Subcutaneous abdominal adipose tissue (tissue), 5 donors: ENCODE data around the gene CHID1.

ENCODE experiments used
- H3K27ac ChIP-seq: one replicate; pipeline ENCODE4 v1.7.0; 2013; ENCODE audit warnings: low read depth, mild to moderate bottlenecking, inconsistent platforms, low read length, moderate library complexity
- H3K27me3 ChIP-seq, 5 donors: one replicate each; pipeline ENCODE4 v1.7.0; 2013; ENCODE audit warnings: low read length in 5 of 5, inconsistent platforms in 1 of 5; ENCODE audit not compliant: control insufficient read depth in 5 of 5, insufficient read depth in 4 of 5
- H3K36me3 ChIP-seq, 5 donors: one replicate each; pipeline ENCODE4 v1.7.0; 2013; ENCODE audit warnings: low read length in 5 of 5; ENCODE audit not compliant: control insufficient read depth in 5 of 5, insufficient read depth in 5 of 5
- H3K4me1 ChIP-seq, 5 donors: one replicate each; pipeline ENCODE4 v1.7.0; 2013; ENCODE audit warnings: low read length in 5 of 5, mild to moderate bottlenecking in 3 of 5, moderate library complexity in 1 of 5; ENCODE audit not compliant: control insufficient read depth in 5 of 5, insufficient read depth in 5 of 5
- H3K4me3 ChIP-seq, 5 donors: one replicate each; pipeline ENCODE4 v1.7.0; 2013; ENCODE audit warnings: low read length in 5 of 5, low read depth in 1 of 5
- H3K9ac ChIP-seq, 5 donors: one replicate each; pipeline ENCODE4 v1.7.0; 2013; ENCODE audit warnings: low read length in 5 of 5, mild to moderate bottlenecking in 4 of 5, moderate library complexity in 3 of 5
- H3K9me3 ChIP-seq, 5 donors: one replicate each; pipeline ENCODE4 v1.7.0; 2013; ENCODE audit warnings: low read length in 5 of 5; ENCODE audit not compliant: control insufficient read depth in 5 of 5
- donor health status: healthy.
- donor health status: healthy.
- donor health status: healthy.
- donor health status: healthy.
- donor health status: healthy.

The CHID1 gene

GRCh38 chr11:910589-911030 is at the start of gene CHID1:
Gene CHID1, minus strand, starts transcription at chr11:910810. Its CDS starts 5,994 bp downstream, at chr11:904816.
- Histone ChIP-seq H3K9me3 (no peaks in the 10 kb centered on the region), H3K4me1 (peaks cover 0 to 32% (median 23%) of the 10 kb centered on the region in 5 donors), H3K27ac (peak within 1 kb of the TSS; percentile 69), H3K9ac (peak within 1 kb of the TSS in 4 of 5 donors; percentile 67 to 89 (median 82)), H3K27me3 (no peaks in the 10 kb centered on the region), H3K4me3 (peak within 1 kb of the TSS in 4 of 5 donors; percentile 73 to 85 (median 84)), H3K36me3 (peaks cover 0 to 10% (median 3%) of the 10 kb centered on the region in 5 donors)

GRCh38 chr11:959608-960007 is 49.0 kb upstream of the CHID1 start:
- H3K9me3 ChIP-seq = no peaks in the 10 kb centered on the region
- no peak overlapping the region for H3K9ac ChIP-seq
- peaks cover 0 to 59% (median 44%) of the 10 kb centered on the region in 5 donors for H3K36me3 ChIP-seq
- no peaks in the 10 kb centered on the region for H3K27me3 ChIP-seq
- no peak overlapping the region for H3K4me3 ChIP-seq
- no peak overlapping the region for H3K27ac ChIP-seq
- H3K4me1 ChIP-seq = peaks cover 0 to 9% (median 7%) of the 10 kb centered on the region in 5 donors

- peaks cover 0 to 15% (median 7%) of the 10 kb centered on the region in 5 donors for H3K4me1 ChIP-seq
- H3K9me3 ChIP-seq = no peaks in the 10 kb centered on the region
- H3K9ac ChIP-seq = no peak overlapping the region
- H3K27me3 ChIP-seq = no peaks in the 10 kb centered on the region
- peaks cover 0 to 54% (median 40%) of the 10 kb centered on the region in 5 donors for H3K36me3 ChIP-seq
- H3K4me3 ChIP-seq = no peak overlapping the region
- H3K27ac ChIP-seq = no peak overlapping the region
These were observed 48.4 kb upstream of the CHID1 start for GRCh38 chr11:959027-959426.

DNA sequence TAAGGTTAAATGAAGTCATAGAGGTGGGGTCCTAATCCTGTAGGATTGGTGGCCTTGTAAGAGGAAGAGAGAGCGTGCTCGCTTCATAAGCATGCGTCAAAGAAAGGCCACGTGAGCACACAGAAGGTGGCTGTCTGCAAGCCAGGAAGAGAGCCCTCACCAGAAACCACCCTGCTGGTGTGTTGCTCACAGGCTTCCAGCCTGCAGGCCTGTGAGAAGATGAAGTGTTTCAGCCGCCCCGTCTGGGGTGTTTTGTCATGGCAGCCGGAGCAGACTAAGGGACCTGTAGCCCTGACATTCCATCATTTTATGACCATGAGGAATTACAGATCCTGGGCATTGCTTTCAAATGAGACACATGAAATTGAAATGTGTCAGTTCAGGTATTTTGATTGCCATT is 47.5 kb upstream of the CHID1 start:
- Histone ChIP-seq H3K27me3 (no peaks in the 10 kb centered on the region), H3K36me3 (peaks cover 0 to 47% (median 32%) of the 10 kb centered on the region in 5 donors), H3K9ac (no peak overlapping the region), H3K27ac (no peak overlapping the region), H3K4me1 (peaks cover 0 to 21% (median 10%) of the 10 kb centered on the region in 5 donors), H3K9me3 (no peaks in the 10 kb centered on the region), H3K4me3 (no peak overlapping the region)

DNA sequence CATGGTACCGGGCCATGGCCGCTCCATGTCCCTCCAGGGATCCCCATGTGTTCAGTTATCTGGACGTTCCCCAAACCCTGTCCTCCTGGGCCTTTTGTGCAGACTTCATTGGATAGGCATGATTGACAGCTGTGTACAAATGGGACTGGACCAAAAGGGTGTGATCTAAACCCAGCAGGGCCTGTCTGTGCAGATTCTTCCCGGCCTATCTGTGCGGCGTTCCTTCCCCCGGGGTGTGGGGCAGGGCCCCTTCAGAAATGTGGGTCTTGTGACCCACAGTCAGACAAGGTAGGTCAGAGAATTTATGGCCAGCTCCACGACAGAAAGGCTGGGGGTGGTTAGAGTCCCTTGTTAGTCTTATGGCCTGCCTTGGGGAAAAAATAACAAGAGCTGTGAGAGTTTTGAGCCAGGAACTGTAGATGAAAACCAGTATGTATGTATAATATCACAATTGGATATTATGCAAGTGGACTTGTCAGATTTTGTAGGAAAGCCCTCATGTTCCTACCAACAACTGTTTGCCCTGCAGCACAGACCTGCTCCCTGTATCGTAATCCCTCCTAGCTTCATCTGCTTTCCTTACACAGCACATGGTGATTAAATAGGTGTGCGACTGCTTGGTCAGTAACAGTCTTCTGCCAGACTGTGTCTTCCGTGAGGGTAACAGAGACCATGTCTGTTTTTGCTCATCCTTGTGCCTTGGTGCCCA is 46.8 kb upstream of the CHID1 start:
- Histone ChIP-seq H3K27me3 (no peaks in the 10 kb centered on the region), H3K9me3 (no peaks in the 10 kb centered on the region), H3K4me1 (peaks cover 0 to 21% (median 10%) of the 10 kb centered on the region in 5 donors), H3K27ac (no peak overlapping the region), H3K36me3 (peaks cover 0 to 42% (median 29%) of the 10 kb centered on the region in 5 donors), H3K9ac (no peak overlapping the region), H3K4me3 (no peak overlapping the region)

GRCh38 chr11:955154-956063 is 44.8 kb upstream of the CHID1 start:
- H3K27me3 ChIP-seq = no peaks in the 10 kb centered on the region
- no peak overlapping the region for H3K9ac ChIP-seq
- H3K27ac ChIP-seq = no peak overlapping the region
- H3K4me3 ChIP-seq = no peak overlapping the region
- peaks cover 0 to 21% (median 10%) of the 10 kb centered on the region in 5 donors for H3K4me1 ChIP-seq
- no peaks in the 10 kb centered on the region for H3K9me3 ChIP-seq
- H3K36me3 ChIP-seq = peaks cover 0 to 26% (median 16%) of the 10 kb centered on the region in 5 donors

DNA sequence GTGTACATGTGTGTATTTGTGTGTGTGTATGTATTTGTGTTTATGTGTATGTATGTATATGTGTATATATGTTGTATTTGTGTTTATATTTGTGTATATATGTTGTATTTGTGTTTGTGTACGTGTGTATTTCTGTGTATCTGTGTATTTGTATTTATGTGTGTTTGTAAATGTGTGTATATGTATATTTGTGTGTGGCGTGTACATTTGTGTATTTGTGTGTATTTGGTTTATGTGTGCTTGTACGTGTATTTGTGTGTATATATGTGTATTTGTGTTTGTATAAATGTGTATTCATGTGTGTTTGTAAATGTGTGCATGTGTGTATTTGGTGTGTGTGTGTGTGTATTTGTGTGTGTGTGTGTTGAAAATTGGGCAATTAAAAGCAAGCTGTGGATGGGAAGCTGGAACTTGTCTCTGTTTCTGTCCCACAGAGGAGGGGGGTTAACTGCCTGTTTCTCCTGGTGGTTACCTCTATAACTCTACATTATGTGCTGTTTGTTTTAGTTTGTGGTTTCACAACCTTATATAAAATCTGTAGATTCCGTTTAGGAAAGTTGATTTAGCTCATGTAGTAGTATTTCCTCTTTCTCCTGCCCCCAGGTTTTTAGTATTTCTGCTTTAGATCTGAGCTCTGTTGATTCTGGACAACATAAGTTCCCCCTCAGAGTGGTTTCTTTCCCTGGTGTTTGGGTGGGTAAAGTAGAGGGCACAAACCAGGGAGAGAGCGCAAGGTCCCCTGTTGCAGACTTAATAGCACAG is 44.0 kb upstream of the CHID1 start:
- H3K27me3 ChIP-seq = no peaks in the 10 kb centered on the region
- peaks cover 0 to 4% (median 0%) of the 10 kb centered on the region in 5 donors for H3K9me3 ChIP-seq
- peaks cover 0 to 21% (median 10%) of the 10 kb centered on the region in 5 donors for H3K4me1 ChIP-seq
- H3K27ac ChIP-seq = no peak overlapping the region
- peaks cover 3 to 19% (median 10%) of the 10 kb centered on the region in 5 donors for H3K36me3 ChIP-seq
- H3K9ac ChIP-seq = no peak overlapping the region
- no peak overlapping the region for H3K4me3 ChIP-seq

GRCh38 chr11:953512-953911 is 42.9 kb upstream of the CHID1 start:
- no peak overlapping the region for H3K9ac ChIP-seq
- no peaks in the 10 kb centered on the region for H3K27me3 ChIP-seq
- H3K36me3 ChIP-seq = peaks cover 3 to 24% (median 10%) of the 10 kb centered on the region in 5 donors
- H3K27ac ChIP-seq = no peak overlapping the region
- peaks cover 0 to 21% (median 10%) of the 10 kb centered on the region in 5 donors for H3K4me1 ChIP-seq
- no peak overlapping the region for H3K4me3 ChIP-seq
- peaks cover 0 to 4% (median 0%) of the 10 kb centered on the region in 5 donors for H3K9me3 ChIP-seq
